Measurements from ENCODE around the gene EGFR. TPM values are rescaled to one million over a fixed set of nuclear protein-coding genes. Genes with fewer than 3 reads are reported as not detected.

Gene EGFR
- total RNA-seq, 2 donors from 2014 or later, result 21.1 to 22.5 TPM

DNA sequence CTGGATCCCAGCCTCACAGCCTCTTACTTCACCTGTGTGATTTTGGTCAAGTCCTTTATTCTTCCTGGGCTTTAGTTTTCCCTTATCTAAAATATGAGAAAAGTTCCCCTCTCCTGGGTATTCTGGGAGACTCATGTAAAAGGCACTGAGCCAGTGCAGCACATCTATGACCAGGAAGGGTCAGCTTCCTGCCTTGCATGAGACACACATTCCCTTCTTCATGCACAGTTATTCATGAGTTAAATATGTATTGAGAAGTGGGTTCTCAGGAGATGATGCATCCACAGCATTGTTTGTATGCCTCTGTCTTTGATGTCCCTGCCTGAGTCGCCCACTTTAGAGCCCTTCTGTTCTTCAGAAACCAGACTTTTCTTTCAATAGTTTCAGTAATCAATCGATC is 33.3 kb downstream of the EGFR start:
- no peaks in the 10 kb centered on the region for H3K36me3 ChIP-seq
- H3K27me3 ChIP-seq, result no peaks in the 10 kb centered on the region
- DNase-seq (ENCODE audit: low spot score), result no peak
- peaks cover 0 to 28% of the 10 kb centered on the region in 2 donors for H3K4me1 ChIP-seq
- no peaks in the 10 kb centered on the region for H3K9me3 ChIP-seq
- no peak overlapping the region for H3K4me3 ChIP-seq
- H3K27ac ChIP-seq, result no peak overlapping the region
- TF ChIP-seq, protein P1, sequence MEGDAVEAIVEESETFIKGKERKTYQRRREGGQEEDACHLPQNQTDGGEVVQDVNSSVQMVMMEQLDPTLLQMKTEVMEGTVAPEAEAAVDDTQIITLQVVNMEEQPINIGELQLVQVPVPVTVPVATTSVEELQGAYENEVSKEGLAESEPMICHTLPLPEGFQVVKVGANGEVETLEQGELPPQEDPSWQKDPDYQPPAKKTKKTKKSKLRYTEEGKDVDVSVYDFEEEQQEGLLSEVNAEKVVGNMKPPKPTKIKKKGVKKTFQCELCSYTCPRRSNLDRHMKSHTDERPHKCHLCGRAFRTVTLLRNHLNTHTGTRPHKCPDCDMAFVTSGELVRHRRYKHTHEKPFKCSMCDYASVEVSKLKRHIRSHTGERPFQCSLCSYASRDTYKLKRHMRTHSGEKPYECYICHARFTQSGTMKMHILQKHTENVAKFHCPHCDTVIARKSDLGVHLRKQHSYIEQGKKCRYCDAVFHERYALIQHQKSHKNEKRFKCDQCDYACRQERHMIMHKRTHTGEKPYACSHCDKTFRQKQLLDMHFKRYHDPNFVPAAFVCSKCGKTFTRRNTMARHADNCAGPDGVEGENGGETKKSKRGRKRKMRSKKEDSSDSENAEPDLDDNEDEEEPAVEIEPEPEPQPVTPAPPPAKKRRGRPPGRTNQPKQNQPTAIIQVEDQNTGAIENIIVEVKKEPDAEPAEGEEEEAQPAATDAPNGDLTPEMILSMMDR (IDR thresholded peaks at IDR 0.05), result no peak

DNA sequence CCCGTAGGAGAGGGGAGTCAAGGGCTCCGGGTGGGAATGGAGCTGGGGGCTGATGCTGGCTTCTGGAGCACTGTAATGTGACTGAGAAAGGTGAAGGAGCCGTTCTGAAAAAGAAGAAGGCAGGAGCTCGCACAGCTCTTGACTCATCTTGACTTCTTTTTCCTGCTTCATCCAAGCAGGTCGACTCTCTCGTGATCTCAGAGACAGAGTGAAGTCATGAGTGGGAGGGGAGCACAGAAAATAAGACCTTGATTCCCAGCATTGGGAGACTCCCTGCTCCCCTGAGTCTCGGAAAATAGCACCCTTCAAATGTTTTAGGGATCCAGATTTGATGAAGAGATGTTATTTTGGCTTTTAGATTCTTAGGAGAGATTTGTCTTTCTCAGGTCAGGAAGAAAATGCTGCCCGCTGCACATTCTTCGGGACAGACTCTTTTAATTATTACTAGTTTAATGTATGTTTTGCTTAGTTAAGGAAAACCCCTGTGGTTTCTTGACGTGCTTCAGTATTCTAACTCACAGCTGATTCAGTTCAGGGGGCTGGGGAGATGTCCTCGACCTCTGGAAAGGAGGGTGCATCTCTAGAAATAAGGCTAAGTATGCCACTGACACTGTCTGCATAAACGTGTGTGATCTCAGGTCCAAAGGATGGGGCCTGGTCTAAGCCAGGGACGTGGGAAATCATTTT is 34.1 kb downstream of the EGFR start:
- TF ChIP-seq, protein P1 (IDR thresholded peaks at IDR 0.05), result no peak
- no peak for DNase-seq (ENCODE audit: low spot score)
- Histone ChIP-seq H3K27me3 (no peaks in the 10 kb centered on the region), H3K9me3 (no peaks in the 10 kb centered on the region), H3K4me1 (peaks cover 0 to 28% of the 10 kb centered on the region in 2 donors), H3K27ac (no peak overlapping the region), H3K4me3 (no peak overlapping the region), H3K36me3 (no peaks in the 10 kb centered on the region)

DNA sequence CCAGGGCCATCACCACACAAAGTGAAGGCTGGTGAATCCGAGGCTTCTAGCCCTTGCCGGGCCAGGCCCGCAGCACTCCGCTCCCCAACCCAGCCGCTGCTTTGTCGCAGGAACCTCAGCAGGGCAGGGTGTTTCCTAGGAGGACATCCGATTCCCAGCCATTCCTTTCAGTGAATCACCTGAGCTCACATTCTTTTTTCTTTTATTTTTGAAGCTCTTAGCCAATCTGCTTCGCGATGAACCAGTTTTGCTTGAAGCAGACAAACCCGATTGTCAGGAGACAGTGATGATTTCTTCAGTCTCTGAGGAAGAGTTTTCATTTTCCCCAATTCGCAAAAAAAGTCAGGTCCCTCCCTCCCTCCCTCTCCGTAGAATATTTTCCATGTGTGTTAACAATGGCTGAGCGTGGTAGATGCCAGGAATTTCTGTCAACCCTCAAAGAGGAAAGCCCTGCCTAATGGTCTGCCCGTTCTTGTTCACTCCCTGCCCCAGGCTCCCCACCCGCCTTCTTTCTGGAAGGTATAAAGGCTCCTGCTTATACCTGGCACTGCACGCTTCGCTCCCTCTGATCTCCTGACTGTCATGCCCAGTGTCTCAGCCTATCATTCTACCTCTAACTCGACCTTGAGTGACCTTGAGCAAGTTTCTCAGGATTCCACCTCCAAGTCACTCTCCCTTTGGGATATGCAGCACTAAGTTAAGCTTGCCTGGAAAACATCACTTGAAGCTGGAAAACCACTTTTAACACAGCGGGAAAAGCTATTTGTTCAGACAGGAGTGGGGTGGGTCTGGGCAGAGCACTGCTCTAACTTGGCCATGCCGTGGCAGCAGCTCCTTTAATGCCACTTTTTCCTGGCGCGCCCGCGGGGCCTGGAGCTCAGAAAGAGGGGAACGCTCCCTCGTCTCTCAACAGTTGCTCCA is 35.1 kb downstream of the EGFR start:
- Histone ChIP-seq H3K4me3 (no peak overlapping the region), H3K4me1 (peaks cover 0 to 19% of the 10 kb centered on the region in 2 donors), H3K27ac (peak overlapping the region; percentile 14 to 46), H3K36me3 (no peaks in the 10 kb centered on the region), H3K27me3 (no peaks in the 10 kb centered on the region), H3K9me3 (no peaks in the 10 kb centered on the region)
- DNase-seq (ENCODE audit: low spot score), result no peak
- TF ChIP-seq, protein P1 (IDR thresholded peaks at IDR 0.05), result peak in 1 of 2 donors; percentile 35

DNA sequence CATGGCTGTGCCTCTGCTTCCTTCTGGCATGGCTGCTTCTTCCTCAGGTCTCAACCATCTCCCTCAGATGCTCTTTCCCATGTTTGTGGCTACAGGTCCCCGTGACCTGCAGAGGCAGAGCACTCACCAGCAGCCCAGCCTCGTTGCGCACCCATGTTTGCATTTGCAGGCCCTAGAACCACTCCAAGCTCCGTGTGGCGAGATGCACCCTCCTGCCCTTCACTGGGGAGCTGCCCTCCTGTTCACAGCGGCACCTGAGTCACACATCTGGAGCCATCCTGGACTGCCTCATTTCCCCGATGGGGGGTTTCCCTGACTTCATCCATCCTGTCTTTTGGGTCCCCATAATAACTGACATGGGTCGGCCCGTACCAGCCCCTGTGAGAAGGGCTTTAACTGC is 35.9 kb downstream of the EGFR start:
- Histone ChIP-seq H3K27ac (no peak overlapping the region), H3K4me3 (no peak overlapping the region)
- TF ChIP-seq, protein P1 (IDR thresholded peaks at IDR 0.05), result no peak

GRCh38 chr7:55055479-55055878 is 36.7 kb downstream of the EGFR start:
- Histone ChIP-seq H3K27me3 (no peaks in the 10 kb centered on the region), H3K4me1 (peaks cover 0 to 29% of the 10 kb centered on the region in 2 donors), H3K9me3 (no peaks in the 10 kb centered on the region), H3K4me3 (no peak overlapping the region), H3K27ac (peak overlapping the region in 1 of 2 donors; percentile 32), H3K36me3 (no peaks in the 10 kb centered on the region)
- DNase-seq (ENCODE audit: low spot score), result no peak
- TF ChIP-seq, protein P1 (IDR thresholded peaks at IDR 0.05), result no peak

More for the DNA sequence above, 35.9 kb downstream of the EGFR start:
- no peak for DNase-seq (ENCODE audit: low spot score)
- no peaks in the 10 kb centered on the region for H3K9me3 ChIP-seq
- no peaks in the 10 kb centered on the region for H3K27me3 ChIP-seq
- peaks cover 0 to 22% of the 10 kb centered on the region in 2 donors for H3K4me1 ChIP-seq
- no peaks in the 10 kb centered on the region for H3K36me3 ChIP-seq
